GM21528 (cell line): ENCODE results near the gene KRT86.
"Not testable (repeated sequence)": the region's sequence is repeated elsewhere in the genome, so short reads cannot be mapped to it uniquely, and the experiment has no call there.

ENCODE experiments used
- ATAC-seq: cut with Tn5 transposase; IDR thresholded peaks from one replicate; pipeline ENCODE4 v1.9.1; 2021; ENCODE audit warnings: mild to moderate bottlenecking, moderate library complexity; ENCODE audit not compliant: unreplicated experiment, low FRiP score

KRT86 gene

GRCh38 chr12:52324153-52324444 is 49.7 kb downstream of the KRT86 start:
- ATAC-seq = no peak

- ATAC-seq = peak; percentile 91
Observed at GRCh38 chr12:52327052-52327829, 52.8 kb downstream of the KRT86 start.

GRCh38 chr12:52327830-52328500 is 53.5 kb downstream of the KRT86 start:
- no peak for ATAC-seq

GRCh38 chr12:52331039-52331438 is 56.6 kb downstream of the KRT86 start:
- no peak for ATAC-seq

GRCh38 chr12:52331833-52332232 is 57.4 kb downstream of the KRT86 start:
- no peak for ATAC-seq

GRCh38 chr12:52332381-52332780 is 57.9 kb downstream of the KRT86 start:
- no peak for ATAC-seq

- no peak for ATAC-seq
Observed at GRCh38 chr12:52333321-52333720, 58.9 kb downstream of the KRT86 start.

GRCh38 chr12:52334185-52334584 is 59.7 kb downstream of the KRT86 start:
- ATAC-seq = no peak

- ATAC-seq = no peak
Observed at GRCh38 chr12:52335598-52336262, 61.3 kb downstream of the KRT86 start.

GRCh38 chr12:52336641-52337040 is 62.2 kb downstream of the KRT86 start:
- ATAC-seq = no peak

GRCh38 chr12:52337054-52337453 is 62.6 kb downstream of the KRT86 start:
- no peak for ATAC-seq

GRCh38 chr12:52338241-52338960 is 64.0 kb downstream of the KRT86 start:
- ATAC-seq = no peak

GRCh38 chr12:52341066-52341580 is 66.7 kb downstream of the KRT86 start:
- ATAC-seq = no peak

- no peak for ATAC-seq
Observed at GRCh38 chr12:52342781-52343490, 68.5 kb downstream of the KRT86 start.

- no peak for ATAC-seq
Observed at GRCh38 chr12:52343550-52343949, 69.1 kb downstream of the KRT86 start.

GRCh38 chr12:52344111-52344510 is 69.7 kb downstream of the KRT86 start:
- no peak for ATAC-seq

GRCh38 chr12:52345041-52345440 is 70.6 kb downstream of the KRT86 start:
- not testable (repeated sequence) for ATAC-seq

GRCh38 chr12:52346593-52346992 is 72.1 kb downstream of the KRT86 start:
- ATAC-seq = no peak

- ATAC-seq = no peak
Observed at GRCh38 chr12:52347016-52347415, 72.6 kb downstream of the KRT86 start.
